Lower leg skin (tissue), 3 donors: ENCODE data around the gene PIWIL4.

Experiments
- CTCF ChIP-seq, 3 donors: fragments of 450-650 bp; IDR thresholded peaks; one replicate each; pipeline ENCODE4 v1.5.1; 2016; ENCODE audit warnings: antibody characterized with exemption in 3 of 3, mild to moderate bottlenecking in 3 of 3, moderate library complexity in 2 of 3
- POLR2A ChIP-seq, 2 donors: fragments of 450-650 bp; IDR thresholded peaks; one replicate each; pipeline ENCODE4 v1.6.1; 2016 to 2017; ENCODE audit warnings: antibody characterized with exemption in 2 of 2, mild to moderate bottlenecking in 1 of 2, moderate library complexity in 1 of 2

DNA sequence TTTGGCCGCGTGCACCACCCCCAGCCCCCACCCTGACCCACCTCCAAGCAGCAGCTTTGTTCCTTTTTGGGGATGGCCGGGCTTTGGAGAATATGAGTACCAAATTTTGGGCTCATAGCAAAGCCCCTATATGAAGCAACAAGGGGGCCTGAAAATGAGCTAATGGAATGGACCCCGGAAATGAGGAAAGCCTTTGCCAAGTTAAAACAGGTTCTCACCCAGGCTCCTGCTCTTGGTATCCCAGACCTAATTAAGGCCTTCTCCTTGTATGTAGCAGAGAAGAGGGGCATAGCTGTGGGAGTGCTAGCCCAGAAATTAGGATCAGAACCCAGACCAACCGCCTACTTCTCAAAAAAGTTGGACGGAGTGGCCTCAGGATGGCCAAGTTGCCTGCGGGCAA is 87.0 kb downstream of the PIWIL4 start:
- TF ChIP-seq CTCF (IDR thresholded peaks at IDR 0.05) (no peak), POLR2A (IDR thresholded peaks at IDR 0.05) (no peak)
